K562 (cell line): ENCODE data around the gene PTGES3. TPM values are rescaled to one million over a fixed set of nuclear protein-coding genes. Genes with fewer than 3 reads are reported as not detected.

Source experiments
- ATF6 ChIP-seq: sonication (generic); formaldehyde crosslinking; IDR thresholded peaks from 2 replicates; pipeline ENCODE4 v1.4.0; 2020; ENCODE audit warnings: mild to moderate bottlenecking, missing genetic modification reagents
- BCL6 ChIP-seq: fragments of 250-450 bp; sonication (Bioruptor Pico); IDR thresholded peaks from 2 replicates; pipeline ENCODE4 v1.4.0; 2020
- CBX1 ChIP-seq: sonication (generic); IDR thresholded peaks from 2 replicates; pipeline ENCODE4 v1.6.1; 2016; ENCODE audit warnings: antibody characterized with exemption, low read depth, mild to moderate bottlenecking
- ESRRA ChIP-seq: fragments of 450-650 bp; IDR thresholded peaks from 2 replicates; pipeline ENCODE4 v1.6.1; 2014; ENCODE audit warnings: low read depth, mild to moderate bottlenecking, moderate library complexity, borderline replicate concordance
- ETV1 ChIP-seq: fragments of 450-650 bp; conservative IDR thresholded peaks from 2 replicates; pipeline ENCODE4 v1.6.1; 2016; ENCODE audit warnings: missing genetic modification characterization, control low read depth, low read depth, missing compliant biosample characterization
- FOXA3 ChIP-seq, 2 experiments: fragments of 450-650 bp in 1 of 2; sonication (generic) in 1 of 2; formaldehyde crosslinking; IDR thresholded peaks in 1 of 2; conservative IDR thresholded peaks in 1 of 2; 2 replicates each; pipeline versions ENCODE4 v1.4.0 to v1.8.0; 2020 to 2022; ENCODE audit warnings: mild to moderate bottlenecking in 2 of 2, missing genetic modification reagents in 1 of 2
- FOXJ2 ChIP-seq: fragments of 200-800 bp; sonication (Bioruptor generic); IDR thresholded peaks from 2 replicates; pipeline ENCODE4 v1.6.1; 2016; ENCODE audit warnings: missing genetic modification characterization, missing compliant biosample characterization
- RCOR1 ChIP-seq, 2 experiments: IDR thresholded peaks; 2 replicates each; pipeline ENCODE4 v1.6.1; 2012; ENCODE audit warnings: low read depth in 2 of 2, low read length in 2 of 2, borderline replicate concordance in 1 of 2, improper control_type of control experiment in 1 of 2
- SFPQ ChIP-seq: fragments of 200-400 bp; formaldehyde crosslinking; IDR thresholded peaks from 2 replicates; pipeline ENCODE4 v1.6.1; 2017; ENCODE audit warnings: mild to moderate bottlenecking, low read depth, low read length, moderate library complexity
- TEAD2 ChIP-seq: fragments of 450-650 bp; IDR thresholded peaks from 2 replicates; pipeline ENCODE4 v1.6.1; 2016; ENCODE audit warnings: missing genetic modification characterization, control low read depth, missing compliant biosample characterization
- TEAD4 ChIP-seq, 2 experiments: sonication (generic) in 1 of 2; formaldehyde crosslinking in 1 of 2; IDR thresholded peaks; 2 replicates each; pipeline versions ENCODE4 v1.6.1 to v1.8.0; 2012 to 2022; ENCODE audit warnings: borderline replicate concordance in 1 of 2, inconsistent platforms in 1 of 2, low read length in 1 of 2, mild to moderate bottlenecking in 1 of 2, missing genetic modification reagents in 1 of 2
- TFAM ChIP-seq: fragments of 250-450 bp; sonication (Bioruptor Pico); conservative IDR thresholded peaks from 2 replicates; pipeline ENCODE4 v1.5.0; 2021; ENCODE audit warnings: mild to moderate bottlenecking, moderate library complexity
- ZBTB11 ChIP-seq, 3 experiments: fragments of 200-800 bp in 1 of 3; fragments of 250-450 bp in 1 of 3; fragments of 450-650 bp in 1 of 3; sonication (Bioruptor Pico) in 1 of 3; sonication (Bioruptor generic) in 1 of 3; formaldehyde crosslinking in 1 of 3; IDR thresholded peaks; 2 replicates each; pipeline versions ENCODE4 v1.6.1 to v1.8.0; 2016 to 2022; ENCODE audit warnings: mild to moderate bottlenecking in 2 of 3, missing genetic modification characterization in 2 of 3, missing compliant biosample characterization in 1 of 3, moderate library complexity in 1 of 3
- ZFX ChIP-seq: sonication (generic); formaldehyde crosslinking; IDR thresholded peaks from 2 replicates; pipeline ENCODE4 v1.8.0; 2022; ENCODE audit warnings: mild to moderate bottlenecking, missing genetic modification reagents, moderate library complexity
- ZKSCAN1 ChIP-seq: fragments of 150-350 bp; IDR thresholded peaks from 2 replicates; pipeline ENCODE4 v1.6.1; 2016; ENCODE audit warnings: low read depth, low read length
- ZNF165 ChIP-seq: fragments of 250-450 bp; sonication (Bioruptor Pico); IDR thresholded peaks from 2 replicates; pipeline ENCODE4 v1.4.0; 2020; ENCODE audit warnings: borderline replicate concordance
- polyA plus RNA-seq, 8 experiments: library from polyadenylated mRNA; depleted of rRNA in 4 of 8; stranded (reverse) in 5 of 8; unstranded in 3 of 8; fragments of >200 nt; fragmentation: Nextera tagmentation in 2 of 8; fragmentation: Illumina TruSeq in 1 of 8; extraction: Ambion mirVana in 2 of 8; extraction: Trizol in 1 of 8; gene quantifications; 2 replicates each; pipeline versions ENCODE4 v1.2.1 to v1.2.3, GENCODE V29; 2011 to 2014; ENCODE audit warnings: inconsistent platforms in 1 of 8, missing spikeins in 1 of 8
- total RNA-seq, 7 experiments: library from RNA; depleted of rRNA in 6 of 7; stranded (reverse); fragments of >200 nt in 6 of 7; fragmentation: Illumina TruSeq in 2 of 7; extraction: Trizol in 2 of 7; gene quantifications; 2 replicates each; pipeline versions ENCODE4 v1.2.1 to v1.2.3, GENCODE V29; 2011 to 2021; ENCODE audit warnings: low replicate concordance in 1 of 7

PTGES3 gene
- total and polyA plus RNA-seq, 9 of the 15 experiments (the other 6 are each of a cell fraction or from before 2014, with no cell fraction given), result 163 to 501 (median 213) TPM

- TF ChIP-seq SFPQ (no peak), FOXA3 (CRISPR knock-in tag; conservative IDR thresholded peaks at IDR 0.05 in 1 of 2, IDR thresholded peaks at IDR 0.05 in 1 of 2) (no peak), ZFX (CRISPR knock-in tag) (no peak; the same call in none of the 2 replicates), TEAD4 (IDR thresholded peaks at IDR 0.05; ENCODE audit: low read length) (peak; percentile 28; the same call in 1 of the 2 replicates), TEAD4 (CRISPR knock-in tag; IDR thresholded peaks at IDR 0.05; ENCODE audit: borderline replicate concordance) (no peak), ZKSCAN1 (peak; percentile 32; the same call in 1 of the 2 replicates), ESRRA (peak; percentile 50; the same call in 1 of the 2 replicates), ATF6 (CRISPR knock-in tag) (no peak), ZNF165 (CRISPR knock-in tag) (no peak), TFAM (CRISPR knock-in tag) (no peak), ETV1 (no peak), FOXJ2 (tag) (no peak), RCOR1 (IDR thresholded peaks at IDR 0.05; ENCODE audit: borderline replicate concordance in 1 of 2, low read depth in 2 of 2, low read length in 2 of 2) (peak in 1 of 2 experiments; percentile 63; a peak in 2 of 4 replicates), ZBTB11 (CRISPR knock-in tag; IDR thresholded peaks at IDR 0.05) (no peak; a peak in 1 of 6 replicates), CBX1 (no peak), BCL6 (no peak), TEAD2 (no peak)
These were observed 53.0 kb downstream of the PTGES3 start (continued) for GRCh38 chr12:56634837-56635791.
